A549 (cell line): Measurements from ENCODE around the gene PACS1. TPM values are rescaled to one million over a fixed set of nuclear protein-coding genes. Genes with fewer than 3 reads are reported as not detected.

Experiments
- ATAC-seq, 2 experiments: fragments of 200-7000 bp in 1 of 2; fragments of >200 bp in 1 of 2; cut with Nextera tagmentation in 1 of 2; cut with Tn5 transposase in 1 of 2; 3 replicates each; pipeline versions ENCODE4 v1.8.0 to v1.9.1; 2018 to 2020; ENCODE audit warnings: mild to moderate bottlenecking in 1 of 2, moderate library complexity in 1 of 2
- CTCF ChIA-PET: fragments of 300-600 bp; sonication (Branson Sonifier 250); formaldehyde crosslinking; extraction: SDS; loops from one replicate; lab custom pipeline; 2021; ENCODE audit warnings: antibody characterized with exemption, inconsistent platforms; lab: Yijun Ruan, JAX
- POLR2A ChIA-PET: fragments of 350-600 bp; formaldehyde crosslinking; extraction: SDS; loops from one replicate; lab custom pipeline; 2021; ENCODE audit warnings: antibody characterized with exemption, inconsistent platforms; lab: Yijun Ruan, JAX
- DNase-seq, 2 experiments: peaks; one replicate each; pipeline versions ENCODE4 v3.0.0 to v3.0.0-alpha.2; 2011 to 2016; ENCODE audit warnings: low read depth in 1 of 2, low spot score in 1 of 2
- FAIRE-seq: peaks from 2 replicates; lab custom pipeline; 2011; peaks lifted over from hg19 to GRCh38; lab: Jason Lieb, UNC
- H3K27ac ChIP-seq, 2 experiments: fragments of >200 bp; sonication (Bioruptor Twin); formaldehyde crosslinking; 3 replicates each; pipeline ENCODE4 v1.5.1; 2016 to 2017
- H3K4me1 ChIP-seq: fragments of >200 bp; sonication (Bioruptor Twin); formaldehyde crosslinking; 3 replicates; pipeline ENCODE4 v1.6.1; 2016
- H3K4me2 ChIP-seq: fragments of >200 bp; sonication (Bioruptor Twin); formaldehyde crosslinking; 3 replicates; pipeline ENCODE4 v1.6.1; 2016
- H3K4me3 ChIP-seq: fragments of >200 bp; sonication (Bioruptor Twin); formaldehyde crosslinking; 3 replicates; pipeline ENCODE4 v1.5.1; 2016
- H3K9me3 ChIP-seq: fragments of >200 bp; sonication (Bioruptor Twin); formaldehyde crosslinking; 3 replicates; pipeline ENCODE4 v1.6.1; 2016
- ATOH8 ChIP-seq: fragments of 250-450 bp; sonication (Bioruptor Pico); IDR thresholded peaks from 2 replicates; pipeline ENCODE4 v1.5.0; 2020; ENCODE audit warnings: low read depth, mild to moderate bottlenecking, moderate library complexity
- BCL3 ChIP-seq: fragments of >200 bp; sonication (Bioruptor Twin); formaldehyde crosslinking; IDR thresholded peaks from 3 replicates; pipeline ENCODE4 v1.6.1; 2016
- CBX8 ChIP-seq: fragments of 200-600 bp; sonication (generic); IDR thresholded peaks from 2 replicates; pipeline ENCODE4 v1.6.1; 2016
- CHD2 ChIP-seq: fragments of 150-350 bp; IDR thresholded peaks from 2 replicates; pipeline ENCODE4 v1.6.1; 2014; ENCODE audit warnings: low read length; ENCODE audit not compliant: partially characterized antibody
- E2F6 ChIP-seq: IDR thresholded peaks from 2 replicates; pipeline ENCODE4 v1.6.1; 2012; ENCODE audit warnings: low read depth, borderline replicate concordance
- EHF ChIP-seq: fragments of 250-450 bp; sonication (Bioruptor Pico); IDR thresholded peaks from 2 replicates; pipeline ENCODE4 v1.5.0; 2020; ENCODE audit warnings: mild to moderate bottlenecking
- EHMT2 ChIP-seq: fragments of 200-600 bp; sonication (generic); IDR thresholded peaks from 2 replicates; pipeline ENCODE4 v1.6.1; 2016; ENCODE audit warnings: antibody characterized with exemption, low read depth, mild to moderate bottlenecking, moderate library complexity
- FOSL2 ChIP-seq, 2 experiments: fragments of 450-650 bp in 1 of 2; fragments of >200 bp in 1 of 2; sonication (Bioruptor Twin) in 1 of 2; formaldehyde crosslinking; IDR thresholded peaks; 2 replicates each; pipeline versions ENCODE4 v1.5.0 to v1.6.1; 2016 to 2020; ENCODE audit warnings: mild to moderate bottlenecking in 1 of 2, moderate library complexity in 1 of 2
- GATA3 ChIP-seq: IDR thresholded peaks from 2 replicates; pipeline ENCODE4 v1.6.1; 2012; ENCODE audit warnings: borderline replicate concordance
- HDAC2 ChIP-seq: fragments of 200-600 bp; sonication (generic); IDR thresholded peaks from 2 replicates; pipeline ENCODE4 v1.6.1; 2016
- HOXA7 ChIP-seq: fragments of 250-450 bp; sonication (Bioruptor Pico); IDR thresholded peaks from 2 replicates; pipeline ENCODE4 v1.5.0; 2020; ENCODE audit warnings: mild to moderate bottlenecking, moderate library complexity
- JUN ChIP-seq, 2 experiments: fragments of >200 bp; sonication (Bioruptor Twin); formaldehyde crosslinking; IDR thresholded peaks; 2 replicates in 1 of 2; 3 replicates in 1 of 2; pipeline ENCODE4 v1.6.1; 2016 to 2017
- JUNB ChIP-seq: fragments of >200 bp; sonication (Bioruptor Twin); formaldehyde crosslinking; IDR thresholded peaks from 2 replicates; pipeline ENCODE4 v1.6.1; 2016
- MAFK ChIP-seq: fragments of 450-650 bp; IDR thresholded peaks from 2 replicates; pipeline ENCODE4 v1.6.1; 2014; ENCODE audit not compliant: partially characterized antibody
- MAX ChIP-seq: IDR thresholded peaks from 2 replicates; pipeline ENCODE4 v1.6.1; 2012
- MAZ ChIP-seq: fragments of 150-350 bp; IDR thresholded peaks from 2 replicates; pipeline ENCODE4 v1.6.1; 2014; ENCODE audit warnings: antibody characterized with exemption, low read depth, low read length, borderline replicate concordance
- MYC ChIP-seq: IDR thresholded peaks from 2 replicates; pipeline ENCODE4 v1.6.1; 2012; ENCODE audit warnings: mild to moderate bottlenecking, inconsistent platforms, low read length, improper control_type of control experiment, borderline replicate concordance
- NR3C1 ChIP-seq: fragments of >200 bp; sonication (Bioruptor Twin); formaldehyde crosslinking; IDR thresholded peaks from 3 replicates; pipeline ENCODE4 v1.6.1; 2017
- PBX3 ChIP-seq: IDR thresholded peaks from 2 replicates; pipeline ENCODE4 v1.6.1; 2012
- POLR2A ChIP-seq: IDR thresholded peaks from 2 replicates; pipeline ENCODE4 v1.6.1; 2012; ENCODE audit warnings: mild to moderate bottlenecking, low read length
- RARB ChIP-seq: fragments of 250-450 bp; sonication (Bioruptor Pico); IDR thresholded peaks from 2 replicates; pipeline ENCODE4 v1.8.0; 2021; ENCODE audit warnings: mild to moderate bottlenecking, moderate library complexity
- RFX5 ChIP-seq: fragments of 450-650 bp; IDR thresholded peaks from 2 replicates; pipeline ENCODE4 v1.7.1; 2014; ENCODE audit warnings: antibody characterized with exemption, mild to moderate bottlenecking, moderate library complexity
- RNF2 ChIP-seq: fragments of 200-600 bp; sonication (generic); IDR thresholded peaks from 2 replicates; pipeline ENCODE4 v1.6.1; 2016; ENCODE audit warnings: low read depth, mild to moderate bottlenecking, antibody characterized with exemption, moderate library complexity, borderline replicate concordance
- TP53 ChIP-seq: fragments of 250-450 bp; sonication (Bioruptor Pico); IDR thresholded peaks from 2 replicates; pipeline ENCODE4 v1.5.0; 2021; ENCODE audit warnings: mild to moderate bottlenecking, moderate library complexity
- ZC3H11A ChIP-seq: fragments of 450-650 bp; IDR thresholded peaks from 2 replicates; pipeline ENCODE4 v1.6.1; 2014; ENCODE audit warnings: antibody characterized with exemption, mild to moderate bottlenecking
- ZSCAN20 ChIP-seq: fragments of 250-450 bp; sonication (Bioruptor Pico); IDR thresholded peaks from 2 replicates; pipeline ENCODE4 v1.8.0; 2022; ENCODE audit warnings: mild to moderate bottlenecking, moderate library complexity
- WGBS: methylation state at CpG from one replicate; pipeline ENCODE4 v1.1.6; 2017; ENCODE audit errors: missing lambda C conversion rate; 5-methylcytosine and 5-hydroxymethylcytosine counted together
- polyA minus RNA-seq: library from RNA; depleted of rRNA, polyadenylated mRNA; stranded (reverse); fragments of >200 nt; gene quantifications from 2 replicates; pipeline ENCODE4 v1.2.3, GENCODE V29; 2011; rRNA and poly(A)+ RNA removed
- polyA plus RNA-seq, 4 experiments: library from polyadenylated mRNA; depleted of rRNA in 3 of 4; stranded (reverse); fragments of >200 nt; fragmentation: RNase III in 1 of 4; extraction: RNeasy Plus Mini Kit Qiagen cat#74134 plus additional on column Dnase treatment in 1 of 4; gene quantifications; 2 replicates in 3 of 4; 3 replicates in 1 of 4; pipeline ENCODE4 v1.2.3, GENCODE V29; 2011 to 2017

PACS1 gene
- 48.2 and 71.7 TPM in 2 replicates for polyA plus RNA-seq (2011; rRNA removed)
- polyA plus RNA-seq (2012; cell fraction: cytosol; rRNA removed) = 38.2 and 53.4 TPM in 2 replicates
- 68.3 and 74.7 TPM in 2 replicates for polyA plus RNA-seq (2012; cell fraction: nucleus; rRNA removed)
- polyA plus RNA-seq (2017; fragmentation: RNase III; extraction: RNeasy Plus Mini Kit Qiagen cat#74134 plus additional on column Dnase treatment) = 49.4 to 64.0 TPM (median 59.1 TPM) in 3 replicates
- polyA minus RNA-seq = 175 and 196 TPM in 2 replicates

- H3K27ac ChIP-seq = peak within 1 kb of the TSS; percentile 95 to 98
- POLR2A ChIA-PET = interaction anchor here (0.5 to 2.1 kb wide), 8 partner anchors 12 to 67 kb away, joined by 3 to 11 read pairs (median 4); partner anchors contain the start of gene SF3B2
- H3K4me1 ChIP-seq = peaks cover 32% of the 10 kb centered on the region
- DNase-seq = peak; percentile 70 to 74
- peak; percentile 63 to 65 for ATAC-seq
- H3K4me3 ChIP-seq = peak within 1 kb of the TSS; percentile 87
- CTCF ChIA-PET = interaction anchor here (0.6 to 10.5 kb wide), 23 partner anchors 10 to 1617 kb away, joined by 3 to 233 read pairs (median 8); partner anchors contain the start of genes CATSPER1, GAL3ST3 and SF3B2
- H3K9me3 ChIP-seq = no peaks in the 10 kb centered on the region
- H3K4me2 ChIP-seq = peak within 1 kb of the TSS; percentile 95
- FAIRE-seq = no peak
- 0% methylated on average over 5 of the region's 120 CpGs for WGBS
- TF ChIP-seq ZSCAN20 (CRISPR knock-in tag) = no peak
- peak; percentile 82 for TF ChIP-seq POLR2A
- peak; percentile 30 to 85; a peak in 4 of 5 replicates for TF ChIP-seq JUN (IDR thresholded peaks at IDR 0.05)
- TF ChIP-seq MYC = no peak
- TF ChIP-seq TP53 (CRISPR knock-in tag) = no peak
- no peak for TF ChIP-seq RNF2
- no peak for TF ChIP-seq FOSL2 (IDR thresholded peaks at IDR 0.05)
- TF ChIP-seq FOSL2 (CRISPR knock-in tag; IDR thresholded peaks at IDR 0.05) = no peak
- no peak for TF ChIP-seq GATA3
- TF ChIP-seq MAFK = no peak
- no peak for TF ChIP-seq EHMT2
- TF ChIP-seq BCL3 = peak; percentile 42; the same call in 2 of the 3 replicates
- TF ChIP-seq JUNB = no peak
- TF ChIP-seq CHD2 = no peak
- no peak for TF ChIP-seq NR3C1
- no peak for TF ChIP-seq HDAC2
- TF ChIP-seq ZC3H11A = no peak
- TF ChIP-seq CBX8 = no peak
- TF ChIP-seq EHF (CRISPR knock-in tag) = 0 out of 2 replicates have a peak, but pooled peaks have one; percentile 15
- no peak for TF ChIP-seq E2F6
- 0 out of 2 replicates have a peak, but pooled peaks have one; percentile 38 for TF ChIP-seq RARB (CRISPR knock-in tag)
- peak; percentile 21; the same call in 1 of the 2 replicates for TF ChIP-seq PBX3
- TF ChIP-seq ATOH8 (CRISPR knock-in tag) = no peak
- TF ChIP-seq MAX = peak; percentile 39; the same call in 1 of the 2 replicates
- TF ChIP-seq MAZ = no peak
- no peak for TF ChIP-seq RFX5
- TF ChIP-seq HOXA7 (CRISPR knock-in tag) = peak; percentile 58; the same call in 1 of the 2 replicates
- TF ChIP-seq, all 56 proteins: peak for 8
Observed at GRCh38 chr11:66069715-66070603, at the start of gene PACS1. Gene PACS1, plus strand, starts transcription at chr11:66070272. Its CDS starts 215 bp downstream, at chr11:66070487.
